Measurements from ENCODE around the gene INPP5D. TPM values are rescaled to one million over a fixed set of nuclear protein-coding genes. Genes with fewer than 3 reads are reported as not detected.

Gene INPP5D
- total and polyA plus RNA-seq, 2 of the 13 experiments (the other 11 are each of a cell fraction or from before 2014, with no cell fraction given) = 16.7 to 18.0 TPM

- TF ChIP-seq ZNF768 (CRISPR knock-in tag; IDR thresholded peaks at IDR 0.05) (no peak), SRSF4 (IDR thresholded peaks at IDR 0.05; ENCODE audit: low read depth, low read length, poor library complexity, severe bottlenecking) (no peak)
These were observed 55.6 kb downstream of the INPP5D start (continued) for GRCh38 chr2:233115741-233116140.

GRCh38 chr2:233116946-233117345, 56.8 kb downstream of the INPP5D start:
- DNase-seq (ENCODE audit: low spot score) = no peak
- H3K9me3 ChIP-seq (ENCODE audit: low read length) = no peaks in the 10 kb centered on the region
- intact Hi-C loops (cut with micrococcal nuclease; ENCODE audit: unreplicated experiment) = no loop called here
- ATAC-seq = no peak
- ChIA-PET CTCF (ENCODE audit: low intra/inter-chr PET ratio, low total read pairs) (no interaction called here), POLR2A (no interaction called here)
- H3K27ac ChIP-seq (ENCODE audit: extremely low read length, insufficient read depth, low read length) = no peak overlapping the region
- H3K4me3 ChIP-seq (replicated peaks in 1 of 3; ENCODE audit: insufficient read depth in 1 of 3, low read depth in 2 of 3, low read length in 3 of 3) = no peak overlapping the region
- H3K4me1 ChIP-seq (ENCODE audit: insufficient read depth, low read length) = peaks cover 14% of the 10 kb centered on the region
- no peak overlapping the region for H3K4me2 ChIP-seq (ENCODE audit: low read depth, low read length)
- no peaks in the 10 kb centered on the region; a peak in 2 of 5 replicates for H3K36me3 ChIP-seq (replicated peaks in 1 of 2; ENCODE audit: control insufficient read depth in 1 of 2, insufficient read depth in 2 of 2, low read length in 2 of 2)
- WGBS (ENCODE audit: low lambda C conversion rate) = 91% methylated on average over 18 of the region's 18 CpGs
- no peaks in the 10 kb centered on the region for H4K20me1 ChIP-seq (ENCODE audit: insufficient read depth, low read length)
- no peak for FAIRE-seq
- TF ChIP-seq ZNF589 (CRISPR knock-in tag; conservative IDR thresholded peaks at IDR 0.05) = no peak
- BruUV-seq (replicated peaks) = no TSS peak
- H3K79me2 ChIP-seq (ENCODE audit: insufficient read depth, low read length) = no peaks in the 10 kb centered on the region
- no peak overlapping the region for H2AFZ ChIP-seq (ENCODE audit: low read length)
- in situ Hi-C loops (cut with HindIII; ENCODE audit: extremely low pct_ligation_motif_present, low pct_unique_long_range_greater_than_20kb) = no loop called here
- no peak overlapping the region for H3K9ac ChIP-seq (ENCODE audit: insufficient read depth, low read depth, low read length)
- H3K27me3 ChIP-seq (ENCODE audit: control insufficient read depth in 1 of 2, insufficient read depth in 2 of 2, low read length in 2 of 2) = no peaks in the 10 kb centered on the region

- Histone ChIP-seq H3K79me2 (ENCODE audit: insufficient read depth, low read length) (no peaks in the 10 kb centered on the region), H3K4me3 (replicated peaks in 1 of 3; ENCODE audit: insufficient read depth in 1 of 3, low read depth in 2 of 3, low read length in 3 of 3) (no peak overlapping the region), H3K27me3 (ENCODE audit: control insufficient read depth in 1 of 2, insufficient read depth in 2 of 2, low read length in 2 of 2) (no peaks in the 10 kb centered on the region), H2AFZ (ENCODE audit: low read length) (no peak overlapping the region), H3K4me2 (ENCODE audit: low read depth, low read length) (no peak overlapping the region), H3K36me3 (replicated peaks in 1 of 2; ENCODE audit: control insufficient read depth in 1 of 2, insufficient read depth in 2 of 2, low read length in 2 of 2) (peaks cover 0 to 3% of the 10 kb centered on the region in 2 experiments; a peak in 2 of 5 replicates), H3K27ac (ENCODE audit: extremely low read length, insufficient read depth, low read length) (no peak overlapping the region), H3K9ac (ENCODE audit: insufficient read depth, low read depth, low read length) (no peak overlapping the region), H3K9me3 (ENCODE audit: low read length) (no peaks in the 10 kb centered on the region), H3K4me1 (ENCODE audit: insufficient read depth, low read length) (peaks cover 18% of the 10 kb centered on the region), H4K20me1 (ENCODE audit: insufficient read depth, low read length) (no peaks in the 10 kb centered on the region)
- DNase-seq (ENCODE audit: low spot score) (no peak), FAIRE-seq (no peak), ATAC-seq (no peak)
- intact Hi-C loops (cut with micrococcal nuclease; ENCODE audit: unreplicated experiment) (no loop called here), in situ Hi-C loops (cut with HindIII; ENCODE audit: extremely low pct_ligation_motif_present, low pct_unique_long_range_greater_than_20kb) (no loop called here)
- no TSS peak for BruUV-seq (replicated peaks)
- CTCF ChIA-PET (ENCODE audit: low intra/inter-chr PET ratio, low total read pairs) = no interaction called here
- POLR2A ChIA-PET = no interaction called here
- 92% methylated on average over 13 of the region's 13 CpGs for WGBS (ENCODE audit: low lambda C conversion rate)
- TF ChIP-seq CBX2 (IDR thresholded peaks at IDR 0.05; ENCODE audit: low read depth, low read length) (no peak), CBX2 (CRISPR knock-in tag; IDR thresholded peaks at IDR 0.05; ENCODE audit: low read depth) (no peak), ZNF800 (CRISPR knock-in tag; IDR thresholded peaks at IDR 0.05) (no peak), ZBTB46 (CRISPR knock-in tag; IDR thresholded peaks at IDR 0.05; ENCODE audit: borderline replicate concordance) (no peak), ZNF580 (CRISPR knock-in tag; IDR thresholded peaks at IDR 0.05; ENCODE audit: borderline replicate concordance, low read depth) (no peak), ZFYVE20 (CRISPR knock-in tag; IDR thresholded peaks at IDR 0.05; ENCODE audit: borderline replicate concordance, low read depth) (no peak), NFE2L1 (CRISPR knock-in tag; IDR thresholded peaks at IDR 0.05; ENCODE audit: borderline replicate concordance) (no peak)
These were observed 57.2 kb downstream of the INPP5D start for GRCh38 chr2:233117351-233117750.
